Osteoblast (primary cell): Measurements from ENCODE around the gene TARBP2. TPM values are rescaled to one million over a fixed set of nuclear protein-coding genes. Genes with fewer than 3 reads are reported as not detected.

Experiments
- DNase-seq: peaks from one replicate; pipeline ENCODE4 v3.0.0; 2011; ENCODE audit warnings: low spot score, mixed read lengths; ENCODE audit not compliant: insufficient read length; ENCODE audit errors: missing footprints
- H2AFZ ChIP-seq: 2 replicates; pipeline ENCODE4 v1.6.0; 2011; ENCODE audit warnings: mild to moderate bottlenecking, low read length
- H3K27ac ChIP-seq: 2 replicates; pipeline ENCODE4 v1.5.1; 2011; ENCODE audit warnings: mild to moderate bottlenecking, low read depth, low read length, moderate library complexity
- H3K27me3 ChIP-seq: 2 replicates; pipeline ENCODE4 v1.6.0; 2012; ENCODE audit warnings: mild to moderate bottlenecking, control low read depth, inconsistent platforms, low read length, moderate library complexity; ENCODE audit not compliant: insufficient read depth
- H3K36me3 ChIP-seq: 2 replicates; pipeline ENCODE4 v1.5.1; 2011; ENCODE audit warnings: mild to moderate bottlenecking, low read length, control low read depth, moderate library complexity; ENCODE audit not compliant: insufficient read depth
- H3K4me1 ChIP-seq: 2 replicates; pipeline ENCODE4 v1.5.1; 2011; ENCODE audit warnings: mild to moderate bottlenecking, low read length, control low read depth, moderate library complexity; ENCODE audit not compliant: insufficient read depth
- H3K4me2 ChIP-seq: 2 replicates; pipeline ENCODE4 v1.6.0; 2011; ENCODE audit warnings: mild to moderate bottlenecking, low read length; ENCODE audit not compliant: insufficient read depth
- H3K4me3 ChIP-seq: fragments of 200-600 bp; sonication (generic); 3 replicates; pipeline ENCODE4 v1.5.1; 2012; ENCODE audit warnings: mild to moderate bottlenecking, low read length, inconsistent platforms; ENCODE audit not compliant: insufficient read depth
- H3K79me2 ChIP-seq: 2 replicates; pipeline ENCODE4 v1.6.0; 2012; ENCODE audit warnings: mild to moderate bottlenecking, low read length, control low read depth, inconsistent platforms; ENCODE audit not compliant: insufficient read depth
- H3K9me3 ChIP-seq: 2 replicates; pipeline ENCODE4 v1.5.1; 2011; ENCODE audit warnings: low read depth, low read length, control low read depth
- H4K20me1 ChIP-seq: 2 replicates; pipeline ENCODE4 v1.6.0; 2012; ENCODE audit warnings: mild to moderate bottlenecking, low read length, control low read depth; ENCODE audit not compliant: insufficient read depth
- CTCF ChIP-seq: IDR thresholded peaks from 2 replicates; pipeline ENCODE4 v1.5.1; 2011; ENCODE audit warnings: mild to moderate bottlenecking, low read depth, low read length, moderate library complexity; ENCODE audit errors: extremely low read depth
- small RNA-seq: library from RNA; depleted of rRNA; stranded (forward); fragments of <200 nt; gene quantifications from one replicate; pipeline ENCODE3, GENCODE V24; 2012
- total RNA-seq: library from RNA; depleted of rRNA; stranded (reverse); fragments of >200 nt; gene quantifications from 2 replicates; pipeline ENCODE4 v1.2.3, GENCODE V29; 2012

The TARBP2 gene
- total RNA-seq, 1 donor, result 35.5 TPM

GRCh38 chr12:53552361-53553327 is 51.6 kb downstream of the TARBP2 start:
- no peak for TF ChIP-seq CTCF
- peaks cover 39% of the 10 kb centered on the region for H3K36me3 ChIP-seq
- peaks cover 6% of the 10 kb centered on the region for H3K79me2 ChIP-seq
- H3K9me3 ChIP-seq, result no peaks in the 10 kb centered on the region
- H3K4me2 ChIP-seq, result no peak overlapping the region
- no peaks in the 10 kb centered on the region for H3K4me1 ChIP-seq
- no peak overlapping the region for H3K27ac ChIP-seq
- no peaks in the 10 kb centered on the region for H4K20me1 ChIP-seq
- DNase-seq, result no peak
- no peaks in the 10 kb centered on the region for H3K27me3 ChIP-seq
- no peak overlapping the region for H2AFZ ChIP-seq
- no peak overlapping the region for H3K4me3 ChIP-seq

Small RNA genes lying within 50 kb of the gene (small RNA-seq; reads per million reads assigned to genes)
- gene AC023509.3, result not detected

Other genes with a start within 250 kb of the TARBP2 start
- gene ESPL1, start 233.0 kb upstream of the TARBP2 start, total RNA-seq, result 0.72 and 1.8 TPM in 2 replicates
- gene PFDN5, start 205.7 kb upstream of the TARBP2 start, total RNA-seq, result 323 and 324 TPM in 2 replicates
- gene MYG1, start 201.6 kb upstream of the TARBP2 start, total RNA-seq, result 32.9 and 34.2 TPM in 2 replicates
- 37.4 and 39.8 TPM in 2 replicates for gene AAAS, start 179.7 kb upstream of the TARBP2 start, total RNA-seq
- not detected in 2 replicates for gene SP7, start 164.9 kb upstream of the TARBP2 start, total RNA-seq
- gene SP1, start 121.1 kb upstream of the TARBP2 start, total RNA-seq, result 50.3 and 56.0 TPM in 2 replicates
- gene AMHR2, start 77.4 kb upstream of the TARBP2 start, total RNA-seq, result not detected in 2 replicates
- 55.0 and 64.2 TPM in 2 replicates for gene PRR13, start 59.5 kb upstream of the TARBP2 start, total RNA-seq
- 247 and 293 TPM in 2 replicates for gene PCBP2, start 49.2 kb upstream of the TARBP2 start, total RNA-seq
- gene MAP3K12, start 1.8 kb upstream of the TARBP2 start, total RNA-seq, result 49.6 and 51.9 TPM in 2 replicates
- not detected in 2 replicates for gene NPFF, start 6.2 kb downstream of the TARBP2 start, total RNA-seq
- gene ATF7, start 125.1 kb downstream of the TARBP2 start, total RNA-seq, result 14.4 and 17.4 TPM in 2 replicates
- 93.1 and 95.9 TPM in 2 replicates for gene ATP5MC2, start 174.8 kb downstream of the TARBP2 start, total RNA-seq
- 167 and 174 TPM in 2 replicates for gene CALCOCO1, start 226.2 kb downstream of the TARBP2 start, total RNA-seq